ENCODE measurements around the gene PLEKHA8.
A peak's percentile ranks its signal among the peaks of the same experiment; 100 is the strongest.

GRCh38 chr7:30159698-30160143 lies 131.5 kb downstream of the PLEKHA8 start:
- TF ChIP-seq, protein P1, sequence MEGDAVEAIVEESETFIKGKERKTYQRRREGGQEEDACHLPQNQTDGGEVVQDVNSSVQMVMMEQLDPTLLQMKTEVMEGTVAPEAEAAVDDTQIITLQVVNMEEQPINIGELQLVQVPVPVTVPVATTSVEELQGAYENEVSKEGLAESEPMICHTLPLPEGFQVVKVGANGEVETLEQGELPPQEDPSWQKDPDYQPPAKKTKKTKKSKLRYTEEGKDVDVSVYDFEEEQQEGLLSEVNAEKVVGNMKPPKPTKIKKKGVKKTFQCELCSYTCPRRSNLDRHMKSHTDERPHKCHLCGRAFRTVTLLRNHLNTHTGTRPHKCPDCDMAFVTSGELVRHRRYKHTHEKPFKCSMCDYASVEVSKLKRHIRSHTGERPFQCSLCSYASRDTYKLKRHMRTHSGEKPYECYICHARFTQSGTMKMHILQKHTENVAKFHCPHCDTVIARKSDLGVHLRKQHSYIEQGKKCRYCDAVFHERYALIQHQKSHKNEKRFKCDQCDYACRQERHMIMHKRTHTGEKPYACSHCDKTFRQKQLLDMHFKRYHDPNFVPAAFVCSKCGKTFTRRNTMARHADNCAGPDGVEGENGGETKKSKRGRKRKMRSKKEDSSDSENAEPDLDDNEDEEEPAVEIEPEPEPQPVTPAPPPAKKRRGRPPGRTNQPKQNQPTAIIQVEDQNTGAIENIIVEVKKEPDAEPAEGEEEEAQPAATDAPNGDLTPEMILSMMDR (IDR thresholded peaks at IDR 0.05), result no peak
- TF ChIP-seq GABPB1 (CRISPR knock-in tag; IDR thresholded peaks at IDR 0.05) (no peak), CBFB (CRISPR knock-in tag; IDR thresholded peaks at IDR 0.05; ENCODE audit: low read depth) (no peak), USF2 (CRISPR knock-in tag; IDR thresholded peaks at IDR 0.05) (no peak), TEAD1 (CRISPR knock-in tag; IDR thresholded peaks at IDR 0.05) (no peak), FOXP4 (CRISPR knock-in tag; IDR thresholded peaks at IDR 0.05) (no peak), ESRRA (CRISPR knock-in tag; IDR thresholded peaks at IDR 0.05; ENCODE audit: borderline replicate concordance) (peak; percentile 94), NFE2L1 (CRISPR knock-in tag; IDR thresholded peaks at IDR 0.05) (no peak), FOXP1 (CRISPR knock-in tag; IDR thresholded peaks at IDR 0.05; ENCODE audit: borderline replicate concordance) (no peak), MAX (CRISPR knock-in tag; IDR thresholded peaks at IDR 0.05) (no peak), SMAD3 (CRISPR knock-in tag; IDR thresholded peaks at IDR 0.05; ENCODE audit: borderline replicate concordance) (no peak)
- TF ChIP-seq, protein P2, sequence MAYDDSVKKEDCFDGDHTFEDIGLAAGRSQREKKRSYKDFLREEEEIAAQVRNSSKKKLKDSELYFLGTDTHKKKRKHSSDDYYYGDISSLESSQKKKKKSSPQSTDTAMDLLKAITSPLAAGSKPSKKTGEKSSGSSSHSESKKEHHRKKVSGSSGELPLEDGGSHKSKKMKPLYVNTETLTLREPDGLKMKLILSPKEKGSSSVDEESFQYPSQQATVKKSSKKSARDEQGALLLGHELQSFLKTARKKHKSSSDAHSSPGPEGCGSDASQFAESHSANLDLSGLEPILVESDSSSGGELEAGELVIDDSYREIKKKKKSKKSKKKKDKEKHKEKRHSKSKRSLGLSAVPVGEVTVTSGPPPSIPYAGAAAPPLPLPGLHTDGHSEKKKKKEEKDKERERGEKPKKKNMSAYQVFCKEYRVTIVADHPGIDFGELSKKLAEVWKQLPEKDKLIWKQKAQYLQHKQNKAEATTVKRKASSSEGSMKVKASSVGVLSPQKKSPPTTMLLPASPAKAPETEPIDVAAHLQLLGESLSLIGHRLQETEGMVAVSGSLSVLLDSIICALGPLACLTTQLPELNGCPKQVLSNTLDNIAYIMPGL (CRISPR knock-in tag; IDR thresholded peaks at IDR 0.05), result no peak
- TF ChIP-seq, protein P3, sequence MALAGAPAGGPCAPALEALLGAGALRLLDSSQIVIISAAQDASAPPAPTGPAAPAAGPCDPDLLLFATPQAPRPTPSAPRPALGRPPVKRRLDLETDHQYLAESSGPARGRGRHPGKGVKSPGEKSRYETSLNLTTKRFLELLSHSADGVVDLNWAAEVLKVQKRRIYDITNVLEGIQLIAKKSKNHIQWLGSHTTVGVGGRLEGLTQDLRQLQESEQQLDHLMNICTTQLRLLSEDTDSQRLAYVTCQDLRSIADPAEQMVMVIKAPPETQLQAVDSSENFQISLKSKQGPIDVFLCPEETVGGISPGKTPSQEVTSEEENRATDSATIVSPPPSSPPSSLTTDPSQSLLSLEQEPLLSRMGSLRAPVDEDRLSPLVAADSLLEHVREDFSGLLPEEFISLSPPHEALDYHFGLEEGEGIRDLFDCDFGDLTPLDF (CRISPR knock-in tag; IDR thresholded peaks at IDR 0.05), result no peak
